Neural progenitor cell (in vitro differentiated cells): ENCODE results near the gene KPNA6. TPM values are rescaled to one million over a fixed set of nuclear protein-coding genes. Genes with fewer than 3 reads are reported as not detected.

ENCODE experiments used
- DNase-seq: peaks from one replicate; pipeline ENCODE4 v3.0.0-alpha.2; 2016; ENCODE audit warnings: low spot score
- H2AFZ ChIP-seq: fragments of 200-600 bp; sonication (generic); replicated peaks from 2 replicates; pipeline ENCODE4 v1.6.1; 2016; ENCODE audit warnings: antibody characterized with exemption
- H3F3A ChIP-seq: fragments of 200-600 bp; sonication (generic); 2 replicates; pipeline ENCODE4 v1.6.1; 2016; ENCODE audit warnings: antibody characterized with exemption, low read depth
- H3K27ac ChIP-seq: fragments of 200-600 bp; sonication (generic); 2 replicates; pipeline ENCODE4 v1.5.1; 2016; ENCODE audit warnings: mild to moderate bottlenecking
- H3K27me3 ChIP-seq: fragments of 200-600 bp; sonication (generic); 2 replicates; pipeline ENCODE4 v1.6.1; 2016; ENCODE audit warnings: mild to moderate bottlenecking, moderate library complexity
- H3K36me3 ChIP-seq: fragments of 200-600 bp; sonication (generic); 2 replicates; pipeline ENCODE4 v1.5.1; 2016
- H3K4me1 ChIP-seq: fragments of 200-600 bp; sonication (generic); 2 replicates; pipeline ENCODE4 v1.6.1; 2016; ENCODE audit warnings: mixed run types
- H3K4me2 ChIP-seq: fragments of 200-600 bp; sonication (generic); 2 replicates; pipeline ENCODE4 v1.6.1; 2016
- H3K4me3 ChIP-seq: fragments of 200-600 bp; sonication (generic); 2 replicates; pipeline ENCODE4 v1.5.1; 2016
- H3K79me2 ChIP-seq: fragments of 200-600 bp; sonication (generic); 2 replicates; pipeline ENCODE4 v1.6.1; 2016; ENCODE audit warnings: low read depth
- H3K9ac ChIP-seq: fragments of 200-600 bp; sonication (generic); 2 replicates; pipeline ENCODE4 v1.6.1; 2016
- H3K9me3 ChIP-seq: fragments of 200-600 bp; sonication (generic); 2 replicates; pipeline ENCODE4 v1.5.1; 2016; ENCODE audit warnings: low read depth
- H4K20me1 ChIP-seq: fragments of 200-600 bp; sonication (generic); 2 replicates; pipeline ENCODE4 v1.6.1; 2016; ENCODE audit warnings: low read depth
- H3K27ac Mint-ChIP-seq: 3 replicates; pipeline ENCODE4 v1.8.0; 2021; ENCODE audit warnings: mixed read lengths
- H3K27me3 Mint-ChIP-seq: 2 replicates; pipeline ENCODE4 v1.8.0; 2022; ENCODE audit warnings: low read depth, mild to moderate bottlenecking, inconsistent platforms, moderate library complexity, mixed read lengths; ENCODE audit not compliant: insufficient read depth
- H3K36me3 Mint-ChIP-seq: 3 replicates; pipeline ENCODE4 v1.8.0; 2021; ENCODE audit warnings: mixed read lengths
- H3K4me1 Mint-ChIP-seq: 3 replicates; pipeline ENCODE4 v1.8.0; 2021; ENCODE audit warnings: mixed read lengths
- H3K4me3 Mint-ChIP-seq: 3 replicates; pipeline ENCODE4 v1.8.0; 2021; ENCODE audit warnings: mild to moderate bottlenecking, moderate library complexity, mixed read lengths
- H3K9me3 Mint-ChIP-seq: 3 replicates; pipeline ENCODE4 v1.8.0; 2020; ENCODE audit warnings: mixed read lengths
- EZH2 ChIP-seq: fragments of 200-600 bp; sonication (generic); IDR thresholded peaks from 2 replicates; pipeline ENCODE4 v1.6.1; 2017; ENCODE audit warnings: antibody characterized with exemption, mild to moderate bottlenecking, moderate library complexity
- EZH2phosphoT487 ChIP-seq: fragments of 200-600 bp; sonication (generic); IDR thresholded peaks from 2 replicates; pipeline ENCODE4 v1.6.1; 2017; ENCODE audit warnings: antibody characterized with exemption
- total RNA-seq: library from RNA; depleted of rRNA; stranded (reverse); fragments of >200 nt; gene quantifications from 2 replicates; pipeline ENCODE4 v1.2.3, GENCODE V29; 2015; ENCODE audit warnings: low replicate concordance
- TF ChIP-seq, protein P1 (sequence below): fragments of 200-600 bp; sonication (generic); IDR thresholded peaks from 2 replicates; pipeline ENCODE4 v1.5.1; 2017; ENCODE audit warnings: antibody characterized with exemption, mild to moderate bottlenecking

KPNA6 gene
- total RNA-seq, 1 donor from 2014 or later = 69.3 TPM

DNA sequence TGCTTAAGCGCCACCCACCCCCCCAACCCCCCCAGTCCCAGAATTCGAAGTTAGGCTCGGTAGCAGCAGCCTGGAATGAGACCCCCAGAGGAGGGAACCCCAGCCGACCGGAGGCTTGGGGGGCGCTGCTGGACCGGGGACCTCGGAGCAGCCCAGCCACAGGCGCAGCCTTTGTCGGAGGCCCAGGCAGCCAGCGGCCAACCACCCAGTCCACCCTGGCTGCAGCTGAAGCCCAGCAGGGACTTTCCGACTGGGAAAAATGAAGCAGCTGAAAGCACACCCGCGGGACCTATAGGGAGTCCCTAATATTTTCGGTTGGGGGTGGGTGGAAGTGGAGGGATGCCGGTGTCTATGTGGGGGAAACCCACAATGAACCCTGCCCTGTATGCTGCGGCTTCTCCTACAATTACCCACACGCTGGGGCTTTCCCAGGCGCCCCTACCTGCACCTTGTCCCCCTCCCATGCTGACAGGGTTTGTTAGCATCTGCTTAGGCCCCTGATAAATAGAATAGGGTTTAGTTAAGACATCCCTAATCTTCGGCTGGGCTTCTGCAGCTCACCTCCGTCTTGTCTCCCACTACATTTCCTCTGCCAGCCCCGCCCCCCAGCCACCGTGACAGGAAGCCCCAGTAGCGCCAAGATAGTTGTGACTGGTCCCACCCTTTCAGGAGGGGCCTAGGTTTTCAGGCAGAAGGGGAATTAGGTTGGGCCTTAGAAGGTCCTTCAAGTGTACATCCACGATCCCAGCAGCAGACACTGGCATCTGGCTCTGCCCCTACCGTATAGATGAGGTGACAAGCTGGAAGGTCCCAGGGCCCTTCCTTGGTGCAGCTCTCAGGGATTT is 93.4 kb downstream of the KPNA6 start:
- Histone ChIP-seq H2AFZ (no peak overlapping the region), H3K4me1 (peaks cover 27% of the 10 kb centered on the region), H3K27me3 (peaks cover 11% of the 10 kb centered on the region), H3K4me2 (peak overlapping the region; percentile 80), H4K20me1 (peaks cover 9% of the 10 kb centered on the region), H3K9me3 (no peaks in the 10 kb centered on the region), H3K4me3 (peak overlapping the region; percentile 68), H3K79me2 (no peaks in the 10 kb centered on the region), H3K27ac (no peak overlapping the region), H3F3A (peaks cover 58% of the 10 kb centered on the region), H3K9ac (no peak overlapping the region), H3K36me3 (no peaks in the 10 kb centered on the region)
- no peak for TF ChIP-seq EZH2phosphoT487
- TF ChIP-seq EZH2 = no peak
- TF ChIP-seq, protein P1, sequence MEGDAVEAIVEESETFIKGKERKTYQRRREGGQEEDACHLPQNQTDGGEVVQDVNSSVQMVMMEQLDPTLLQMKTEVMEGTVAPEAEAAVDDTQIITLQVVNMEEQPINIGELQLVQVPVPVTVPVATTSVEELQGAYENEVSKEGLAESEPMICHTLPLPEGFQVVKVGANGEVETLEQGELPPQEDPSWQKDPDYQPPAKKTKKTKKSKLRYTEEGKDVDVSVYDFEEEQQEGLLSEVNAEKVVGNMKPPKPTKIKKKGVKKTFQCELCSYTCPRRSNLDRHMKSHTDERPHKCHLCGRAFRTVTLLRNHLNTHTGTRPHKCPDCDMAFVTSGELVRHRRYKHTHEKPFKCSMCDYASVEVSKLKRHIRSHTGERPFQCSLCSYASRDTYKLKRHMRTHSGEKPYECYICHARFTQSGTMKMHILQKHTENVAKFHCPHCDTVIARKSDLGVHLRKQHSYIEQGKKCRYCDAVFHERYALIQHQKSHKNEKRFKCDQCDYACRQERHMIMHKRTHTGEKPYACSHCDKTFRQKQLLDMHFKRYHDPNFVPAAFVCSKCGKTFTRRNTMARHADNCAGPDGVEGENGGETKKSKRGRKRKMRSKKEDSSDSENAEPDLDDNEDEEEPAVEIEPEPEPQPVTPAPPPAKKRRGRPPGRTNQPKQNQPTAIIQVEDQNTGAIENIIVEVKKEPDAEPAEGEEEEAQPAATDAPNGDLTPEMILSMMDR = peak; percentile 42
- DNase-seq = peak; percentile 81
- Mint-ChIP-seq H3K36me3 (peaks cover 9% of the 10 kb centered on the region), H3K9me3 (no peaks in the 10 kb centered on the region), H3K27me3 (peaks cover 6% of the 10 kb centered on the region), H3K4me3 (peak overlapping the region; percentile 84), H3K4me1 (peaks cover 42% of the 10 kb centered on the region), H3K27ac (no peak overlapping the region)

DNA sequence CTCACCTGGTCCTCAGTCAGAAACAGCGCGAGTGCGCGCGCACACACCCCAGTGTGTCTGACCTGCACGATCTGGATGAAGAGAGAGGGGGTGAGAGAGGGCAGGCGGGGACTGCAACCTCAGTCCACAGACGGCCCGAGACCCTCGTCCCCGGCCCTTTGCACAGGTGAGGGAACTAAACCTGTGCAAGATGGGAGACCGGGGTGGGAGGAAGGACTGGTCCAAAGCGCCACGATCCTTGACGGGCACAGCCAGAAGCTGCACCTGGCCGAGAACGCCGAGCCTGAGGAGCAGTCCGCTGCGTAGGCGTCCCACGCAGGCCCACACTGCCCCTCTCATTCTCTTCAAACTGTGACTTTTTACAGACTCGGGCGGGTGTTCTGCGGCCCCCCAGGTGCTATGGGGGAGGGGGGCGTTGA is 97.1 kb downstream of the KPNA6 start:
- peak overlapping the region; percentile 94 for H3K4me2 ChIP-seq
- no peak overlapping the region for H3K27ac ChIP-seq
- Mint-ChIP-seq H3K4me1 (peaks cover 33% of the 10 kb centered on the region), H3K36me3 (peaks cover 9% of the 10 kb centered on the region), H3K9me3 (no peaks in the 10 kb centered on the region), H3K27me3 (peaks cover 6% of the 10 kb centered on the region), H3K4me3 (peak overlapping the region; percentile 92), H3K27ac (no peak overlapping the region)
- peaks cover 34% of the 10 kb centered on the region for H3F3A ChIP-seq
- H3K27me3 ChIP-seq = peaks cover 11% of the 10 kb centered on the region
- H3K36me3 ChIP-seq = no peaks in the 10 kb centered on the region
- H3K9me3 ChIP-seq = no peaks in the 10 kb centered on the region
- H3K9ac ChIP-seq = peak overlapping the region; percentile 22
- no peak for DNase-seq
- TF ChIP-seq, protein P1 = no peak
- TF ChIP-seq EZH2 = no peak
- TF ChIP-seq EZH2phosphoT487 = no peak
- H4K20me1 ChIP-seq = no peaks in the 10 kb centered on the region
- peaks cover 12% of the 10 kb centered on the region for H3K4me1 ChIP-seq
- peak overlapping the region; percentile 86 for H2AFZ ChIP-seq
- H3K4me3 ChIP-seq = peak overlapping the region; percentile 83
- H3K79me2 ChIP-seq = no peaks in the 10 kb centered on the region

DNA sequence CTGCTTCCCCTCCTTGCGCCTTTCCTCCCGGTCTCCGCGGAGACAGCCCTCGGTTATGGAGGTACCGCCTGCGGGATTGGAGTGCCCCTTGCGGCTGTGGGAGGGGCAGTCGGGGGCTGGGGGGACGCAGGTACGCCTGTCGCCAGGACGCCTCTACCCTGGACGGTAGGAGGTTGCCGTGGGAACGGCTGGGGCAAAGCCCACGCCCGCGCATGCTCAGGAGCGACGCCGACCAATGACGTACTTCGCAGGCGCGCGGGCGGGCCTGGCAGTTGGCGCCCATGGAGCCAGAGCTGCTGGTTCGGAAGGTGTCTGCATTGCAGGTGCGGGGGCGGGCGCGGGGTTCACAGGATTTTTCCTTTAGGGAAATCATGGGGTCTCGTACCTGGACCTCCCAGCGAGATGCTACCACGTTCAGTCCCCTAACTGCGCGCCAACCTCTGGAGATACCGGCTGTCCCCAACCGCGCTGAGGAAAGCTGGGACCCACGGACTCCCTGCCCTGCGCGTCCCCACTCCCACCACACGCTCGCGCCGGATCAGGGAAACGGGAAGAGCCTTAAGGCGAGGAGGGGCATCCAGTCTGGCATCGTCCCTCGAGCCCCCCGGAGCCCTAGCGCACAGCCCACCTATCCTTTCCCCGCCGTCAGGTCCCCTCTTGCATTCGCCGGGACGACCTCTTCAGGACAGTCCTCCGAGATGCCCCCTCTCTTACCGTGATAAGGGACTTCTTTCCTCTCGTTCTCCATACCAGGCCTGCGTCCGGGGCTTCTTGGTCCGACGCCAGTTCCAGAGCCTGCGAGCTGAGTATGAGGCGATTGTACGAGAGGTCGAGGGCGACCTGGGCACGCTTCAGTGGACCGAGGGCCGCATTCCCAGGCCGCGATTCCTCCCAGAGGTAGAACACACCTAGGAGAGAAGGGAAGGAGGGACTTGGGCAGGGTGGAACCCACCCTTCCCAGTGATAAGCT is 97.8 kb downstream of the KPNA6 start, which contains the start of gene IQCC:
Gene IQCC, plus strand, starts transcription at position 271 of the 970 bp plus-strand sequence. Its CDS starts 11 bp downstream, at position 282.
- H3K4me1 Mint-ChIP-seq = peaks cover 27% of the 10 kb centered on the region
- H3K36me3 ChIP-seq = no peaks in the 10 kb centered on the region
- peak; percentile 96 for DNase-seq
- peaks cover 9% of the 10 kb centered on the region for H3K36me3 Mint-ChIP-seq
- H3K27ac ChIP-seq = no peak within 1 kb of the TSS
- no peaks in the 10 kb centered on the region for H3K9me3 ChIP-seq
- H3K4me3 ChIP-seq = peak within 1 kb of the TSS; percentile 83
- peaks cover 10% of the 10 kb centered on the region for H3K4me1 ChIP-seq
- H3K4me3 Mint-ChIP-seq = peak within 1 kb of the TSS; percentile 92
- H3K27me3 Mint-ChIP-seq = peaks cover 6% of the 10 kb centered on the region
- H3K27ac Mint-ChIP-seq = peak within 1 kb of the TSS; percentile 69
- H3K27me3 ChIP-seq = peaks cover 11% of the 10 kb centered on the region
- no peaks in the 10 kb centered on the region for H4K20me1 ChIP-seq
- peak within 1 kb of the TSS; percentile 94 for H3K4me2 ChIP-seq
- H3K9ac ChIP-seq = peak within 1 kb of the TSS; percentile 78
- no peaks in the 10 kb centered on the region for H3K79me2 ChIP-seq
- peaks cover 26% of the 10 kb centered on the region for H3F3A ChIP-seq
- no peaks in the 10 kb centered on the region for H3K9me3 Mint-ChIP-seq
- no peak for TF ChIP-seq EZH2
- TF ChIP-seq, protein P1 = peak; percentile 38
- H2AFZ ChIP-seq = peak within 1 kb of the TSS; percentile 86
